ENCODE measurements around the gene GGACT. TPM values are rescaled to one million over a fixed set of nuclear protein-coding genes. Genes with fewer than 3 reads are reported as not detected.
"Not testable (repeated sequence)": the region's sequence is repeated elsewhere in the genome, so short reads cannot be mapped to it uniquely, and the experiment has no call there.

GGACT gene
- total RNA-seq, 1 donor = 3.8 TPM

DNA sequence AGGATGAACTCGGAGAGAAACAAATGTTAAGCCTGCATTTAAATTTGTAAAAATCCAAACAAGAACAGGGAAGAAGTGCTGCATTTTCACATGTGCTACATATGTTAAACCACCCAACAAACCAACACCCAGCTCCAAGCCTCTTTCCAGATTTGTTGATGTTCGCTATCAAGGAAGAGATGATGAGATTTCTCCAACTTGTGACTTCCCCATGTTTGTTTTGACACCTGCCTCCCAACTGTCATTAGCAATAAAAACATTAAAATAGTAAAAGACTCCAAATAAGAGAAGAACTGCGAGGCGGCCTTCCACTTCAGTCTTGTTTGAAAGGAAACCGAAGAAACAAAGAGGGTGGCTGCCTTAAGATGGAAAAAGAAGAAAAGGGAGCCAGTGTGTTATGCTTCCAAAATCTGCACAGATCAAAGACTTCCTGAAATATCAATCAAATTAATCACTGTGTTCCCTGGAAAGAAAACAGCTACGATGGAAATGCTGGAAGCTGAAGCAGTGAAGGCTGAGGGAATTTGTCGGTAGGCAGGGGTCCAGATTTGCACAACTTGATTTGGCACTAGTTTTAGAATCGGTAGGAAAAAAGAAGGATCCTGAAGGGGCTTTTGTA, 14.0 kb upstream of the GGACT start:
- DNase-seq (ENCODE audit: low read depth in 2 of 3, low spot score in 2 of 3) = no peak

GRCh38 chr13:100601716-100602115, 13.1 kb upstream of the GGACT start:
- no peak for DNase-seq (ENCODE audit: low read depth in 2 of 3, low spot score in 2 of 3)

DNA sequence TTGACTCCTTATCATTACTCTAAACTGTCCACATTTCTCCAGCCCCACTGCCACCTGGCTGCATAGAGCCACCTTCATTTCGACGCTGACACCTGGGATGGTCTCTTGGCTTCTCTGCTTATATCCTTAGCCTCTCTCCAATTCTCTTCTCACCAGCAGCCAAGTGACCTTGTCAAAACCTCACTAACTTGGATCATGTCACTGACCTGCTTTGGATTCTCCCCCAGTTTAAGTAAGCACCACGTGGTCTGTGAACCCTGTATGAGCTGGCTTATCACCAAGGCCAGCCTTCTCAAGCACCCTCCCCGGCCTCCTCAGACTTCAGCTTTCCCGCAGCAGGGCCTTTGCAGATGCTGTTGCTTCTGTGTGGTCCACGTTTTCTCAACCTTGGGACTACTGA, 12.3 kb upstream of the GGACT start:
- DNase-seq (ENCODE audit: low read depth in 2 of 3, low spot score in 2 of 3) = no peak

- DNase-seq (ENCODE audit: low read depth in 2 of 3, low spot score in 2 of 3) = no peak
Measured at GRCh38 chr13:100600461-100600860, 11.9 kb upstream of the GGACT start.

DNA sequence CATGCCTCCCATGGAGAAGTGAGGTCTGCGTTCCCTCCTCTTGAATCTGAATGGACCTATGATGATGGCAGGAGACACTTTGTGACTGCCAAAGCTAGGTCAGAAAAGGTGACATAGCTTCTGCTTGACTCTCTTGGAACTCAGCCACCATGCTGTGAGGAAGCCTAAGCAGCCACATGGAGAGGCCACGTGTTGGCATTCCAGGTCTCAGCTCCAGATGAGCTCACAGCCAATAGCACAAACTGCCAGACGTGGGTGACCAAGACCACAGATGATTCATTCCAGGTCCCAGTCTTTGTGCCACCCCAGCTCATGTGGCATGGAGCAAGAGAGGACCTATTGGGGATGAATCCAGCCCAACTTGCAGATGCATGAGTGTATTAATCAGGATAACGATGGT, 8.7 kb upstream of the GGACT start:
- DNase-seq (ENCODE audit: low read depth in 2 of 3, low spot score in 2 of 3) = no peak

DNA sequence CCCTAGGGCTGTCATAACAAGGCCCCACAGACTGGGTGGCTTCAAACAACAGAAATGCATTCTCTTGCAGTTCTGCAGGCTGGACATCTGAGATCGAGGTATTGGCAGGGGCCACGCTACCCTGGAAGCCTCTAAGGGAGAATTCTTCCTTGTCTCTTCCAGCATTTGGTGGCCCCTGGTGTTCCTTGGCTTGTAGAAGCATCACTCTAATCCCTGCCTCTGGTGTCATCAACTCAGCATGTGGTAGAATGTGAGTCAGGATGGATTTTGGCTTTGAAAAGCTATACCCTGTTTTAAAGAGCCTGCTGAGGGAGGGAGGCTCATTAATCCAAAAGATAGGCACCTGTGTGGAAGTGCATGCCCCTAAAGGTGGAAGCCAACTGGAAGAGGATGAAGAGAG, 7.9 kb upstream of the GGACT start:
- DNase-seq (ENCODE audit: low read depth in 2 of 3, low spot score in 2 of 3) = no peak

DNA sequence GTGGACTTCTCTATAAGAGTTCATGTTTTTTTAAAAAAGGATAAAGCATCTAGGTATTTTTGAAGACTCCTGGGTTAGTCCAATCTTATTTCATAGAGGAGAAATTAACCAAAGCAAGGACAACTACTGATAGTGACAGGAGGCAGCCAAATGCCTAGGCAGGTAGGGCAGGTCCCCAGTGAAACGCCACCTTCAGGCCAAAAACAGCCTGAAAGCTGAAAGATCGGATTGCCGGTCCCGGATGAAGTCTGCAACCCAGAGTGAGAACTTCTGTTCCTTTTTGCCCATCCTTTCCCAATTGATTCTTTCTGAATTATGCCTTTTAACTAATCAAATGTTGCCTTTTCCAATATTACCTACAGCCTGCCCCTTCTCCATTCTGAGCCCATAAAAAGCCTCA, 6.1 kb upstream of the GGACT start:
- no peak for DNase-seq (ENCODE audit: low read depth in 2 of 3, low spot score in 2 of 3)

DNA sequence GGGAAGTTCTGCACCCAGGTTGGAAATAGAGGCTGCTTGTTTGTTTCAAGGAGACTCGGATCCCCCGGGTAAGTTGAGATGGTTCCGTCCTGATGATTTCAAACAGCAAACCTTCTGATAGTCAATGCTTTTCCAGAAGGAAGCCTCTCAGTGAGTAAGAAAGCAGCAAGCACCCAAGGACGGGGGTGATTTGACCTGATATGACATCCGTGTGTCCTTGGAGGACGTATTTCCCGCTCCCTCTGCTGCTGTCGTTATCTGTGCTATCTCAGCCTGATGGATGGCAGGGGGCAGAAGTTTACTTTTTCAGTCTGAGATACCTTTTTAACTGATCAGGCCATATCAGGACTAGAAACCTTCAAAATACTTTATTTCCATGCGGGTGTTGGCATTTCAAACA, 5.7 kb upstream of the GGACT start:
- no peak for DNase-seq (ENCODE audit: low read depth in 2 of 3, low spot score in 2 of 3)

- no peak for DNase-seq (ENCODE audit: low read depth in 2 of 3, low spot score in 2 of 3)
Measured at GRCh38 chr13:100589178-100589725, 663 bp upstream of the GGACT start.

GRCh38 chr13:100584896-100585295, 3.7 kb downstream of the GGACT start:
- DNase-seq (ENCODE audit: low read depth in 2 of 3, low spot score in 2 of 3) = no peak

- DNase-seq (ENCODE audit: low read depth in 2 of 3, low spot score in 2 of 3) = no peak
Measured at GRCh38 chr13:100581504-100581903, 7.1 kb downstream of the GGACT start.

- DNase-seq (ENCODE audit: low read depth in 2 of 3, low spot score in 2 of 3) = no peak
Measured at GRCh38 chr13:100581030-100581429, 7.6 kb downstream of the GGACT start.

DNA sequence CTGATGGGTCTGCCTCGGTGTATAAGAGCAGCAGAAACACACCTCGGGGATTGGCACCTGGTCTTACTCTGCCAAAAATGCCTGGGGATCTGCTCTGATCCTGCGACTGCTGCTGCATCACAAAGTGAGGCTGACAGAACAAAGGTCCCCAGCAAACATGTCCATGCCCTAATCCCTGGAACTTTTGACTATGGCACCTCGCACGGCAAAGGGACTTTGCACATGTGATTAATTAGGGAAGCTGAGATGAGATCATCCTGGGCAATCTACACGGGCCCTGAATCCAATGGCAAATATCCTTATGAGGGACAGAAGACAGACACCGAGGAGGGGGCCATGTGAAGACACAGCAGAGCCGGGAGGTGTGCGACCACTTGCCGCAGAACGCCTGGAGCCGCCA, 8.5 kb downstream of the GGACT start:
- DNase-seq (ENCODE audit: low read depth in 2 of 3, low spot score in 2 of 3) = no peak

DNA sequence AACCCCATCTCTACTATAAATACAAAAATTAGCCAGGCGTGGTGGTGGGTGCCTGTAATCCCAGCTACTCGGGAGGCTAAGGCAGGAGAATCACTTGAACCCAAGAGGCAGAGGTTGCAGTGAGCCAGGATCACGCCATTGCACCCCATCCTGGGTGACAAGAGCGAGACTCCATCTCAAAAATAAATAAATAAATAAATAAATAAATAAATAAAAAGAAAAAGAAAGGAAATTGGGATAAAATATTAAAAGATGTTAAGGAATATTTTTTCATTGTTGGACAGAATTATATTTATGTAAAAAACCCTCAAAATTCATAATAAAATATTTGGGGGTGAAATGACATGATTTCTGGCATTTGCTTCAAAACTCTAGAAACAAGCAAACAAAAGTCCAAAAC, 11.3 kb downstream of the GGACT start:
- DNase-seq (ENCODE audit: low read depth in 2 of 3, low spot score in 2 of 3) = not testable (repeated sequence)

DNA sequence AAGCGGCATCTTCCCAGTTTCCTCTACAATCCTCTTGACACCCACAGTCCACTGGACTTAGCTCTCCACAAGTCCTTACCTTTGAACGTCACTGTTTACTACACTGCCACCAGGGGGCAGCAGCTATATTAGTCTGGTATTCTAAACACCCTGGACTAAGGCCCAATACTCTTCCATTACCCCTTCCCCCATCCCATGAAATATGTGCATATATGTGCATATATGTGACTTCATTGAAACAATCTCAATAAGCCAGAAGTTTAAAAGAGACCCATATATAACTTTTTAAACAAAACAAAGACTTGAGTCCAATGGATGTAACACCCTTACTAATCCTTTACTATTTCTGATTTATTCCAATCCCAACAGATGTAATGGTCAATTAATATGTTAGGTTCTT, 15.5 kb downstream of the GGACT start:
- DNase-seq (ENCODE audit: low read depth in 2 of 3, low spot score in 2 of 3) = peak; percentile 56 to 83 (median 74)

DNA sequence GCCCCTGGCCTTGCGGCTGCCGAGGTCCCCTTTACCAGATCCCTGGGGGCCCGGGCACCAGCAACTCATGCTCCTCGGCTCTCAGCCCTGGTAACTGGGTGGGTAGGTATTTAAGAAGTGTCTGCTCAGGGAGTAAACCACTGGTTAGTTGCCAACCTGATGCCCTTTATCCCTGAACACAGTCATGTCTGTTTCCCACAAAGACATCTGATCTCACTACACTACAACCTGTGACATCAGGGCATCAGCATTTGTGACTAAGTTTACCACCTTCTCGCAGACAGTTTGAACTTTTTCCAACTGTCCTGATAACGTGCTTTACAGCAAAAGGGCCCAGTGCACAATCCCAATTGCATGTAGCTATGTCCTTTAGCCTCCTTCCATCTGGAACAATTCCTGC, 22.0 kb downstream of the GGACT start:
- no peak for DNase-seq (ENCODE audit: low read depth in 2 of 3, low spot score in 2 of 3)

GRCh38 chr13:100565286-100565685, 23.3 kb downstream of the GGACT start:
- DNase-seq (ENCODE audit: low read depth in 2 of 3, low spot score in 2 of 3) = no peak

DNA sequence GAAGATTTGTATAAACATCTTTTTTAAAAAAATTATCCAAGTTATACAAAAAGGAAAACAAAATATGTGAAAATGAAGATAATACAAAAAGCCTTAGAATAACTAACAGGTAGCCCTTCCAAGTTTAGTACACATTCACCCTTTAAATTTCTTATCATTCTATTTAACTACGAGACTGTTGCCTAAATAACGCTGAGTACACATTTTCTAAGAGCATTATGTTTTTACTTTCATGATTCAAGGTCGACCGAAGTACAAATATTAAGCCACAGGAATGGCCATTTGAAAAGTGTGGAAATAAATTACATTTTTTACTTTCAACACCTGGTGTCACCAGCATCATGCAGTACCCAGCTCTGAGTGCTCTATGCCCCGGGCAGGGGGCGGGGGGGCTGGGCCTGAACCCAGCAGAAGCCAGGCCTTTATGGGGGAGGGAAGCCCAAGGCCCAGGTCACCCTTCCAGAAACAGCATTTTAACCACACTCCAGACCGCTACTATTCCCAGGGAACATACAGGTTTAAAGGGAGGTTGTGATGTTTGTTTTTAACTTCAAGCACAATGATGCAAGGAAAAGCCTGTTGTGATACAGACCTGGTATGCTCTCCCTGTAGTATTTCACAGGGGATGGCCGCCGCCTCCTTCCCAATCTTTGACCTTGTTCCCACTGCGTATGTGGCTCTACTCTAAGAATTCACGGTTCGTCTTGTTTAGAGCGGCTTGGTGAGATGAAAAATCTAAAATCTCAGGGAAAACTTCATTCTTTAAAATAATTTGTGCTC, 24.0 kb downstream of the GGACT start:
- no peak for DNase-seq (ENCODE audit: low read depth in 2 of 3, low spot score in 2 of 3)

DNA sequence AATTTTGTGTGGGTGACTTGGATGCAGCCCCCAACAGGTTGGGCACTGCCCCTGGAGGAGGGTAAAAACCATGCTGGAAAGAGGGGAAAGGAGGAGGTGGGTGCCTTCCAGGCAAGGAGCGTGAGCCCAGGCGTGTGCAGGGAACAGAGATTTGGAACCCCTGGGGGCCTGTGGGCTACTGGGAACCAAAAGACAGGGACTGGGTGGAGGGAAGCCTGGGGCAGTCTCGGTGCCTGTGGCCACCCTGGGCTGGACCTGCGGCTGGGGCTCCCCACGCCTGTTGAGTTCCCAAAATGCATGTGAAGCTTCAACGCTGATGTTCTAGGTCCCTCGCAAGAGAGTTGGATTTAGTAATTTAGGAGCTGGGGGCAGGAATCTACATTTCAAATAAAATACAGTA, 24.8 kb downstream of the GGACT start:
- DNase-seq (ENCODE audit: low read depth in 2 of 3, low spot score in 2 of 3) = no peak

- no peak for DNase-seq (ENCODE audit: low read depth in 2 of 3, low spot score in 2 of 3)
Measured at GRCh38 chr13:100561599-100562204, 26.9 kb downstream of the GGACT start.

DNA sequence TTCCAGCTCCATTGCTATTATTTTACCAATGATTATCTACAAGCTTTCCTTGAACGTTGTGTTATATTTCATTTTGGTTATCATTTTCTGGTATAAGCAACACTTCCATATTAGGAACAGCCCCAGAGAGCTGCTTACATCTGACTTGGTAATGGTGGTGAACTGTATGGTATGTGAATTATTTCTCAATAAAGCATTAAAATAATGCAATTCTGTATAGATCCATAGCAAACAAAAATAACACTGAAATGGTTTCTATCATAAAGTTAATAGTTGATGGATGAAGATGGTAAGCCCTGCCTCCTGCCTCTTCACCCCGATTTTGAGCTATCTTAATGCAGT, 27.5 kb downstream of the GGACT start:
- no peak for DNase-seq (ENCODE audit: low read depth in 2 of 3, low spot score in 2 of 3)
